ENCODE results near the gene CRIM1.

Gene CRIM1

GRCh38 chr2:36568516-36569246 is 213.1 kb downstream of the CRIM1 start:
- no peaks in the 10 kb centered on the region for H3K36me3 ChIP-seq (ENCODE audit: control insufficient read depth, low read depth, low read length)
- no peak overlapping the region for H3K4me3 ChIP-seq (ENCODE audit: low read length)
- no peak overlapping the region for H3K27ac ChIP-seq (ENCODE audit: low read length)
- H3K9me3 ChIP-seq (ENCODE audit: control insufficient read depth, low read depth, low read length), result no peaks in the 10 kb centered on the region
- H3K9ac ChIP-seq (ENCODE audit: low read length), result no peak overlapping the region
- peaks cover 9% of the 10 kb centered on the region for H3K4me1 ChIP-seq (ENCODE audit: control insufficient read depth, low read depth, low read length)
- no peaks in the 10 kb centered on the region for H3K27me3 ChIP-seq (ENCODE audit: control insufficient read depth, insufficient read depth, low read length)

DNA sequence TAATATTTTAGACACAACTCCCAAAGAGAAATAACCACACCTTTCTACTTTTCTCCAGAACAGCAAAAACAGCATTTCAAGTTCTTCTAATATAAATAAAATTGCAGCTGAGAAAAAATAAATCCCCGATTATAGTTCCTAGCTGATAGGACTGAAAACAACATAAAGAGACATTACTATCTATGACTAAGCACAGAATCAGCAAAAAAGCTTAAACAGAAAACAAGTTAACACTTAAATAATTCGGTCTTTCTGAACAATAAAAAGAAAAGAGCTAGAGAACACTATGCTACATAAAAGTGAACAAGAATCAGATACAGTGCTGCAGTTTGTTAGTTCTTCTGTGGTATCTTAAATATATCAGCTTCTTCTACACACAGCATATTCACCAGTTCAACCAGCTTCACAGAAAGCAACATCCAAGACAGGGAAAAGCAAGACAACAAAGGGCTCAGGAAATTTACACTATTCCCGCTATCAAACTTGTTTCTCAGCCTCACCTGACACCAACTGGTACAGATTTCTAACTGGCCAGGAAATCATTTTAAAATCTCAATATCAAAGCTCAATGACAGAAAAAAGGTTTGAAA is 213.8 kb downstream of the CRIM1 start:
- no peaks in the 10 kb centered on the region for H3K27me3 ChIP-seq (ENCODE audit: control insufficient read depth, insufficient read depth, low read length)
- H3K4me3 ChIP-seq (ENCODE audit: low read length), result no peak overlapping the region
- H3K27ac ChIP-seq (ENCODE audit: low read length), result peak overlapping the region; percentile 31
- peaks cover 3% of the 10 kb centered on the region for H3K36me3 ChIP-seq (ENCODE audit: control insufficient read depth, low read depth, low read length)
- H3K9me3 ChIP-seq (ENCODE audit: control insufficient read depth, low read depth, low read length), result no peaks in the 10 kb centered on the region
- H3K9ac ChIP-seq (ENCODE audit: low read length), result peak overlapping the region; percentile 17
- H3K4me1 ChIP-seq (ENCODE audit: control insufficient read depth, low read depth, low read length), result peaks cover 9% of the 10 kb centered on the region

DNA sequence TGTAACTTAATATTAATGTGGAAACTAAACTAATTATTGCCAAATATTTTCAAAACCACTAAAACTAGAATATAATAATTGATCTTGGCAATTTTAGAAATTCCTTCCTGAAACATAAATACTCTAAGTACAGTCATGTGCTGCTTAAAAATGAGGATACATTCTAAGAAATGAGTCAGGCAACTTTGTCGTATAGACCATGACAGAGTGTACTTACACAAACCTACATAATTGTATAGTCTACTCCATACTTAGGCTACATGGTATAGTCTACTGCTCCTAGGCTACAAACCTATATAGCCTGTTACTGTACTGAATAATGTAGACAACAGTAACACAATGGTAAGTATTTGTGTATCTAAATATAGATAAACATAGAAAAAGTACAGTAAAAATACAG is 214.8 kb downstream of the CRIM1 start:
- H3K36me3 ChIP-seq (ENCODE audit: control insufficient read depth, low read depth, low read length), result peaks cover 7% of the 10 kb centered on the region
- no peak overlapping the region for H3K4me3 ChIP-seq (ENCODE audit: low read length)
- peaks cover 9% of the 10 kb centered on the region for H3K4me1 ChIP-seq (ENCODE audit: control insufficient read depth, low read depth, low read length)
- no peak overlapping the region for H3K9ac ChIP-seq (ENCODE audit: low read length)
- no peak overlapping the region for H3K27ac ChIP-seq (ENCODE audit: low read length)
- no peaks in the 10 kb centered on the region for H3K27me3 ChIP-seq (ENCODE audit: control insufficient read depth, insufficient read depth, low read length)
- no peaks in the 10 kb centered on the region for H3K9me3 ChIP-seq (ENCODE audit: control insufficient read depth, low read depth, low read length)

GRCh38 chr2:36572054-36572718 is 216.6 kb downstream of the CRIM1 start:
- Histone ChIP-seq H3K27ac (ENCODE audit: low read length) (no peak overlapping the region), H3K9ac (ENCODE audit: low read length) (no peak overlapping the region), H3K27me3 (ENCODE audit: control insufficient read depth, insufficient read depth, low read length) (no peaks in the 10 kb centered on the region), H3K4me3 (ENCODE audit: low read length) (no peak overlapping the region), H3K9me3 (ENCODE audit: control insufficient read depth, low read depth, low read length) (no peaks in the 10 kb centered on the region), H3K4me1 (ENCODE audit: control insufficient read depth, low read depth, low read length) (peaks cover 9% of the 10 kb centered on the region), H3K36me3 (ENCODE audit: control insufficient read depth, low read depth, low read length) (peaks cover 11% of the 10 kb centered on the region)

DNA sequence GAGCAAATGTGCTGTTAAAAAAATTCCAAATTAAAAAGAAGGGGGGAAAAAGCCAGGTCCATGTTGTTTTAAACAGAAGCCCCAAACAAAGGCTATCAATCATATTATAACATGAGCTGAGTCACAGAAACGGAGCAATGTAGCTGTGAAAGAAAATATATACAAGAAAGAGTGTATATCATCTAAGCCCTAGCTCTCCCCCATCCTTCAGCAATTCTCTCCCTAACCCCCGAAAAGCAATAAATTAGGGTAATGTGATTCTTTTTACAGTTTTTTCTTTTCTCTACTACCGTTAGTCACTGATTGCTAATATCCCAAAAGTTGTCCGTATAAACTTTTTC is 217.1 kb downstream of the CRIM1 start:
- no peaks in the 10 kb centered on the region for H3K9me3 ChIP-seq (ENCODE audit: control insufficient read depth, low read depth, low read length)
- H3K9ac ChIP-seq (ENCODE audit: low read length), result no peak overlapping the region
- H3K4me1 ChIP-seq (ENCODE audit: control insufficient read depth, low read depth, low read length), result peaks cover 9% of the 10 kb centered on the region
- peaks cover 14% of the 10 kb centered on the region for H3K36me3 ChIP-seq (ENCODE audit: control insufficient read depth, low read depth, low read length)
- H3K4me3 ChIP-seq (ENCODE audit: low read length), result no peak overlapping the region
- H3K27ac ChIP-seq (ENCODE audit: low read length), result no peak overlapping the region
- no peaks in the 10 kb centered on the region for H3K27me3 ChIP-seq (ENCODE audit: control insufficient read depth, insufficient read depth, low read length)

DNA sequence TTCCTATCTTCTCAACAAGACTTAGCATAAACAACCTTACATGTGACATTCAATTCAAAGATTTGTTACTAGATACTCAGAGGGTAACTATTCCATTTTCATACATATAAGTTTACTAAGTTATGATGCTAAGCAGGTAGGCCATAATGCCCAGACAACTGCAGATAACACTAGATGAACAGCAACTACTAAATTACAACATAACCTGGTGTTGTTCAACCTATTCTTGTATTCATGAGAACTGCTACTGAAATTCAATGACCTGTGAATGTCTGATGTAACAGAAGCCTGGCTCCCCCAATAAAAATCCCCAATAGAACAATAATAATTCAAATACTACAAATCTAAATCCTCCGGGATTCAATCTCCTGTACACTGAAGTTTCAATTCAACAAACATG is 217.6 kb downstream of the CRIM1 start:
- Histone ChIP-seq H3K9me3 (ENCODE audit: control insufficient read depth, low read depth, low read length) (no peaks in the 10 kb centered on the region), H3K36me3 (ENCODE audit: control insufficient read depth, low read depth, low read length) (peaks cover 19% of the 10 kb centered on the region), H3K27ac (ENCODE audit: low read length) (no peak overlapping the region), H3K9ac (ENCODE audit: low read length) (no peak overlapping the region), H3K4me1 (ENCODE audit: control insufficient read depth, low read depth, low read length) (peaks cover 9% of the 10 kb centered on the region), H3K27me3 (ENCODE audit: control insufficient read depth, insufficient read depth, low read length) (no peaks in the 10 kb centered on the region), H3K4me3 (ENCODE audit: low read length) (no peak overlapping the region)

- peaks cover 31% of the 10 kb centered on the region for H3K36me3 ChIP-seq (ENCODE audit: control insufficient read depth, low read depth, low read length)
- H3K4me1 ChIP-seq (ENCODE audit: control insufficient read depth, low read depth, low read length), result peaks cover 5% of the 10 kb centered on the region
- no peak overlapping the region for H3K4me3 ChIP-seq (ENCODE audit: low read length)
- no peak overlapping the region for H3K9ac ChIP-seq (ENCODE audit: low read length)
- no peak overlapping the region for H3K27ac ChIP-seq (ENCODE audit: low read length)
- H3K9me3 ChIP-seq (ENCODE audit: control insufficient read depth, low read depth, low read length), result no peaks in the 10 kb centered on the region
- no peaks in the 10 kb centered on the region for H3K27me3 ChIP-seq (ENCODE audit: control insufficient read depth, insufficient read depth, low read length)
Measured at GRCh38 chr2:36574560-36574959, 219.0 kb downstream of the CRIM1 start.

- peaks cover 2% of the 10 kb centered on the region for H3K4me1 ChIP-seq (ENCODE audit: control insufficient read depth, low read depth, low read length)
- H3K27ac ChIP-seq (ENCODE audit: low read length), result no peak overlapping the region
- no peak overlapping the region for H3K4me3 ChIP-seq (ENCODE audit: low read length)
- no peaks in the 10 kb centered on the region for H3K9me3 ChIP-seq (ENCODE audit: control insufficient read depth, low read depth, low read length)
- peaks cover 49% of the 10 kb centered on the region for H3K36me3 ChIP-seq (ENCODE audit: control insufficient read depth, low read depth, low read length)
- H3K27me3 ChIP-seq (ENCODE audit: control insufficient read depth, insufficient read depth, low read length), result no peaks in the 10 kb centered on the region
- no peak overlapping the region for H3K9ac ChIP-seq (ENCODE audit: low read length)
Measured at GRCh38 chr2:36577884-36578283, 222.3 kb downstream of the CRIM1 start.

GRCh38 chr2:36578343-36579296 is 223.0 kb downstream of the CRIM1 start:
- no peaks in the 10 kb centered on the region for H3K9me3 ChIP-seq (ENCODE audit: control insufficient read depth, low read depth, low read length)
- H3K4me3 ChIP-seq (ENCODE audit: low read length), result no peak overlapping the region
- H3K27me3 ChIP-seq (ENCODE audit: control insufficient read depth, insufficient read depth, low read length), result no peaks in the 10 kb centered on the region
- H3K27ac ChIP-seq (ENCODE audit: low read length), result no peak overlapping the region
- no peaks in the 10 kb centered on the region for H3K4me1 ChIP-seq (ENCODE audit: control insufficient read depth, low read depth, low read length)
- peaks cover 53% of the 10 kb centered on the region for H3K36me3 ChIP-seq (ENCODE audit: control insufficient read depth, low read depth, low read length)
- no peak overlapping the region for H3K9ac ChIP-seq (ENCODE audit: low read length)

DNA sequence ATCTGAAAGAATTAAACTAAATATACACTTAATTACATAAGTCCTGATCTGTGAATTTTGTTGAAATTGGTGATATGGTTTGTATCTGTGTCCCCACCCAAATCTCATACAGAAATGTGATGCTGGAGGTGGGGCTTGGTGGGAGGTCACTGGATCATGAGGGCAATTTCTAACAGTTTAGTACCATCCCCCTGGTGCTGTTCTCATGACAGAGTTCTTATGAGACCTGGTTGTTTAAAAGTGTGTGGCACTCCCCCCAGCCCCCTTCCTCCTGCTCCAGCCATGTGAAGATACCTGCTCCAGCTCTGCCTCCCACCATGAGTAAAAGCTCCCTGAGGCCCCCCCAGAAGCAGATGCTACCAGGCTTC is 223.7 kb downstream of the CRIM1 start:
- H3K27me3 ChIP-seq (ENCODE audit: control insufficient read depth, insufficient read depth, low read length), result no peaks in the 10 kb centered on the region
- no peaks in the 10 kb centered on the region for H3K9me3 ChIP-seq (ENCODE audit: control insufficient read depth, low read depth, low read length)
- no peaks in the 10 kb centered on the region for H3K4me1 ChIP-seq (ENCODE audit: control insufficient read depth, low read depth, low read length)
- H3K4me3 ChIP-seq (ENCODE audit: low read length), result no peak overlapping the region
- H3K9ac ChIP-seq (ENCODE audit: low read length), result no peak overlapping the region
- H3K27ac ChIP-seq (ENCODE audit: low read length), result no peak overlapping the region
- H3K36me3 ChIP-seq (ENCODE audit: control insufficient read depth, low read depth, low read length), result peaks cover 51% of the 10 kb centered on the region

GRCh38 chr2:36582538-36582937 is 227.0 kb downstream of the CRIM1 start:
- Histone ChIP-seq H3K27ac (ENCODE audit: low read length) (no peak overlapping the region), H3K27me3 (ENCODE audit: control insufficient read depth, insufficient read depth, low read length) (no peaks in the 10 kb centered on the region), H3K4me1 (ENCODE audit: control insufficient read depth, low read depth, low read length) (no peaks in the 10 kb centered on the region), H3K4me3 (ENCODE audit: low read length) (no peak overlapping the region), H3K36me3 (ENCODE audit: control insufficient read depth, low read depth, low read length) (peaks cover 49% of the 10 kb centered on the region), H3K9me3 (ENCODE audit: control insufficient read depth, low read depth, low read length) (no peaks in the 10 kb centered on the region), H3K9ac (ENCODE audit: low read length) (no peak overlapping the region)

Data from iPS-18a (cell line).